ENCODE measurements around the gene ADRM1.

GRCh38 chr20:62344092-62344491 is 41.3 kb downstream of the ADRM1 start:
- TF ChIP-seq CTCF (IDR thresholded peaks at IDR 0.05) (no peak), POLR2A (IDR thresholded peaks at IDR 0.05) (no peak)

Data from transverse colon (tissue), 3 donors.